GM13977 (cell line): ENCODE data around the gene LUM.

Experiments used
- DNase-seq: peaks from one replicate; pipeline ENCODE4 v3.0.0; 2012; ENCODE audit warnings: low spot score
- CTCF ChIP-seq: IDR thresholded peaks from 2 replicates; pipeline ENCODE4 v1.5.1; 2012; ENCODE audit warnings: mild to moderate bottlenecking, control low read depth; ENCODE audit not compliant: insufficient read depth; ENCODE audit errors: extremely low read depth, missing control alignments
- in situ Hi-C: fragments of 300-500 bp; cut with MboI; formaldehyde crosslinking; loops from one replicate; pipeline ENCODE4 v1.12.0; 2022; ENCODE audit warnings: low sequenced_read_pairs, low pct_unique_long_range_greater_than_20kb, mixed read lengths, inconsistent platforms; ENCODE audit not compliant: unreplicated experiment

The LUM gene

GRCh38 chr12:91056488-91056887 is 54.8 kb downstream of the LUM start:
- TF ChIP-seq CTCF: no peak
- no peak for DNase-seq
- in situ Hi-C loops: no loop called here

GRCh38 chr12:91055976-91056375 is 55.3 kb downstream of the LUM start:
- DNase-seq: no peak
- TF ChIP-seq CTCF: no peak
- in situ Hi-C loops: no loop called here

GRCh38 chr12:91053951-91054715 is 57.2 kb downstream of the LUM start:
- in situ Hi-C loops: no loop called here
- no peak for TF ChIP-seq CTCF
- no peak for DNase-seq
